ENCODE measurements around the gene CCNI2.

- TF ChIP-seq CTCF (conservative IDR thresholded peaks at IDR 0.05; ENCODE audit: low read depth, low read length) (no peak), EZH2 (IDR thresholded peaks at IDR 0.05; ENCODE audit: borderline replicate concordance, low read depth, low read length, poor library complexity, severe bottlenecking) (no peak)
These were observed 39.9 kb downstream of the CCNI2 start for GRCh38 chr5:132787076-132787475.
